GM12878 (cell line): ENCODE measurements around the gene CHPF2. TPM values are rescaled to one million over a fixed set of nuclear protein-coding genes. Genes with fewer than 3 reads are reported as not detected.

ENCODE experiments used
- ATAC-seq: fragments of 200-7000 bp; cut with Tn5 transposase; 3 replicates; pipeline ENCODE4 v1.9.1; 2020; ENCODE audit warnings: mild to moderate bottlenecking, moderate library complexity
- BruUV-seq: library from RNA; stranded (reverse); fragments of 400-500 nt; replicated peaks from 2 replicates; lab custom pipeline; 2021; lab: Mats Ljungman, UMichigan
- CTCF ChIA-PET: fragments of 300-600 bp; sonication (Branson Sonifier 250); formaldehyde crosslinking; extraction: SDS; loops from one replicate; lab custom pipeline; 2021; ENCODE audit warnings: inconsistent platforms; lab: Yijun Ruan, JAX
- POLR2A ChIA-PET: fragments of 350-600 bp; formaldehyde crosslinking; extraction: SDS; loops from one replicate; lab custom pipeline; 2021; ENCODE audit warnings: inconsistent platforms; lab: Charles Lee
- RAD21 ChIA-PET: fragments of 300-600 bp; sonication (Branson Sonifier 250); formaldehyde crosslinking; loops from one replicate; lab custom pipeline; 2023; ENCODE audit warnings: antibody characterized with exemption; ENCODE audit not compliant: unreplicated experiment; lab: Charles Lee
- SMC1A ChIA-PET: fragments of 300-600 bp; sonication (Branson Sonifier 250); formaldehyde crosslinking; loops from one replicate; lab custom pipeline; 2023; ENCODE audit not compliant: unreplicated experiment, uncharacterized antibody; lab: Charles Lee
- DNase-seq: peaks from one replicate; pipeline ENCODE4 v3.0.0-alpha.2; 2011; ENCODE audit warnings: low read depth, low spot score
- FAIRE-seq: peaks from 3 replicates; lab custom pipeline; 2011; peaks lifted over from hg19 to GRCh38; lab: Jason Lieb, UNC
- H2AFZ ChIP-seq: 2 replicates; pipeline ENCODE4 v1.6.0; 2011; ENCODE audit warnings: low read depth, low read length, control low read depth; ENCODE audit not compliant: control insufficient read depth
- H3K27ac ChIP-seq: 2 replicates; pipeline ENCODE4 v1.5.1; 2011; ENCODE audit warnings: control low read depth; ENCODE audit not compliant: control insufficient read depth, insufficient read depth
- H3K27me3 ChIP-seq, 2 experiments: replicated peaks in 1 of 2; 2 replicates each; pipeline versions ENCODE4 v1.6.0 to v1.6.1; 2011; ENCODE audit warnings: low read length in 1 of 2; ENCODE audit not compliant: control insufficient read depth in 2 of 2, insufficient read depth in 2 of 2
- H3K36me3 ChIP-seq, 2 experiments: 2 replicates each; pipeline ENCODE4 v1.5.1; 2011; ENCODE audit warnings: low read length in 1 of 2; ENCODE audit not compliant: control insufficient read depth in 2 of 2, insufficient read depth in 2 of 2
- H3K4me1 ChIP-seq: 2 replicates; pipeline ENCODE4 v1.6.1; 2011; ENCODE audit warnings: mild to moderate bottlenecking, low read length, moderate library complexity, mixed read lengths; ENCODE audit not compliant: control insufficient read depth, insufficient read depth
- H3K4me2 ChIP-seq: 2 replicates; pipeline ENCODE4 v1.6.0; 2011; ENCODE audit warnings: control low read depth; ENCODE audit not compliant: control insufficient read depth, insufficient read depth
- H3K4me3 ChIP-seq: fragments of 200-600 bp; sonication (generic); 2 replicates; pipeline ENCODE4 v1.5.1; 2016
- H3K79me2 ChIP-seq: 2 replicates; pipeline ENCODE4 v1.6.0; 2011; ENCODE audit warnings: low read length; ENCODE audit not compliant: control insufficient read depth, insufficient read depth
- H3K9ac ChIP-seq: 2 replicates; pipeline ENCODE4 v1.8.0; 2011; ENCODE audit warnings: low read length, control low read depth, mixed read lengths; ENCODE audit not compliant: control insufficient read depth, insufficient read depth
- H3K9me3 ChIP-seq: replicated peaks from 3 replicates; pipeline ENCODE4 v1.5.1; 2011; ENCODE audit warnings: mild to moderate bottlenecking, low read length; ENCODE audit not compliant: control insufficient read depth, insufficient read depth
- H4K20me1 ChIP-seq: 2 replicates; pipeline ENCODE4 v1.6.0; 2011; ENCODE audit not compliant: control insufficient read depth, insufficient read depth
- BACH1 ChIP-seq: fragments of 450-650 bp; IDR thresholded peaks from 2 replicates; pipeline ENCODE4 v1.6.1; 2017; ENCODE audit warnings: mild to moderate bottlenecking, borderline replicate concordance
- CEBPB ChIP-seq, 2 experiments: fragments of 150-350 bp in 1 of 2; IDR thresholded peaks; 2 replicates each; pipeline ENCODE4 v1.6.1; 2012 to 2014; ENCODE audit warnings: low read depth in 2 of 2, low read length in 2 of 2, borderline replicate concordance in 1 of 2, inconsistent platforms in 1 of 2
- EZH2 ChIP-seq: IDR thresholded peaks from 2 replicates; pipeline ENCODE4 v1.6.1; 2012; ENCODE audit warnings: low read depth, mild to moderate bottlenecking, control low read depth, inconsistent platforms, low read length, borderline replicate concordance; ENCODE audit not compliant: control insufficient read depth
- HDAC2 ChIP-seq: fragments of 200-600 bp; sonication (generic); IDR thresholded peaks from 2 replicates; pipeline ENCODE4 v1.6.1; 2017
- RELA ChIP-seq: fragments of 450-650 bp; IDR thresholded peaks from 2 replicates; pipeline ENCODE4 v1.8.0; 2014; ENCODE audit warnings: borderline replicate concordance; ENCODE audit not compliant: partially characterized antibody
- RFX5 ChIP-seq: IDR thresholded peaks from 2 replicates; pipeline ENCODE4 v1.6.1; 2011; ENCODE audit warnings: low read depth, low read length, improper control_type of control experiment
- RUNX3 ChIP-seq: IDR thresholded peaks from 2 replicates; pipeline ENCODE4 v1.6.1; 2012; ENCODE audit warnings: low read length, inconsistent platforms
- YY1 ChIP-seq: IDR thresholded peaks from 2 replicates; pipeline ENCODE4 v1.6.1; 2011; ENCODE audit warnings: low read depth, mild to moderate bottlenecking, low read length
- ZNF384 ChIP-seq: IDR thresholded peaks from 2 replicates; pipeline ENCODE4 v1.6.1; 2012; ENCODE audit warnings: low read depth, mild to moderate bottlenecking, low read length, improper control_type of control experiment, borderline replicate concordance
- ZNF687 ChIP-seq: fragments of 450-650 bp; IDR thresholded peaks from 2 replicates; pipeline ENCODE4 v1.6.1; 2017; ENCODE audit warnings: mild to moderate bottlenecking, moderate library complexity
- WGBS: methylation state at CpG from one replicate; pipeline ENCODE4 v1.1.6; 2016; ENCODE audit warnings: low lambda C conversion rate; ENCODE audit not compliant: insufficient replicate concordance, insufficient coverage; ENCODE audit errors: missing lambda C conversion rate; 5-methylcytosine and 5-hydroxymethylcytosine counted together
- in situ Hi-C: fragments of 300-500 bp; cut with MboI; formaldehyde crosslinking; loops from 9 replicates; pipeline ENCODE4 v1.14.3; 2018; ENCODE audit warnings: mixed read lengths
- intact Hi-C: fragments of 100-400 bp; cut with micrococcal nuclease; formaldehyde crosslinking; loops from one replicate; pipeline ENCODE4 v1.14.2; 2022; ENCODE audit not compliant: unreplicated experiment
- polyA plus RNA-seq, 11 experiments: library from polyadenylated mRNA; depleted of rRNA in 4 of 11; unstranded in 6 of 11; stranded (reverse) in 5 of 11; fragments of >200 nt; fragmentation: Nextera tagmentation in 4 of 11; fragmentation: Illumina TruSeq in 1 of 11; extraction: Ambion mirVana in 4 of 11; extraction: Trizol in 1 of 11; gene quantifications; 1 replicate in 1 of 11; 2 replicates in 10 of 11; pipeline versions ENCODE4 v1.2.1 to v1.2.3, GENCODE V29; 2011 to 2016; ENCODE audit warnings: inconsistent platforms in 2 of 11, missing spikeins in 2 of 11, low read depth in 1 of 11
- total RNA-seq, 4 experiments: library from RNA; depleted of rRNA in 3 of 4; stranded (reverse); fragments of >200 nt in 3 of 4; fragmentation: Illumina TruSeq in 1 of 4; extraction: Trizol in 1 of 4; gene quantifications; 2 replicates each; pipeline versions ENCODE4 v1.2.1 to v1.2.3, GENCODE V29; 2013 to 2021
- TF ChIP-seq, protein P1 (sequence below): fragments of 450-650 bp; IDR thresholded peaks from 2 replicates; pipeline ENCODE4 v1.6.1; 2016; ENCODE audit warnings: mild to moderate bottlenecking, moderate library complexity, borderline replicate concordance
- TF ChIP-seq, protein P2 (sequence below): IDR thresholded peaks from 2 replicates; pipeline ENCODE4 v1.6.1; 2011; ENCODE audit warnings: mild to moderate bottlenecking, low read depth, low read length, moderate library complexity; ENCODE audit not compliant: insufficient replicate concordance

The CHPF2 gene
- total and polyA plus RNA-seq, 10 of the 15 experiments (the other 5 are each of a cell fraction or from before 2014, with no cell fraction given): 0.23 to 33.1 (median 11.5) TPM

DNA sequence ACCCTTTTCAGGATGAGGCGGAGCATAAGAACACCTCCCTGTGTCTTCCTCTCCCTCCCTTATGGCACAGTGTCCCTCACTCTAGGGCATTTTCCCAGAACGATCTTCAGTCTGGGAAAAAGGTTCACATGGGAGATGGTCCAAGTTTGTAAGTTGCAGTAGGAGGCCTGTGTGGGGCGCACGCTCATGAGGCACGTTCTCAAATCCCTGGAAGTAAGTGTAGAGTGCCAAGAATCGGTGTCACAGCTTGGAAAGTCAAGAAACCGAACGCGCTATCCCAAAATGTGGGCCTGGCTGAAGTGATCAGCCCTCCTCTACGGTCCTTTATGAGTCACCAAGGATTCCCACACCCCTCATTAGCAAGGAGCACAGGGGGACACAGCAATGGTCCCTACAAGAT, 40.1 kb downstream of the CHPF2 start:
- DNase-seq (no peak), ATAC-seq (no peak), FAIRE-seq (no peak)
- ChIA-PET POLR2A (no interaction called here), SMC1A (no interaction called here), CTCF (no interaction called here), RAD21 (no interaction called here)
- H3K9ac ChIP-seq: no peak overlapping the region
- no peaks in the 10 kb centered on the region for H3K36me3 ChIP-seq
- H4K20me1 ChIP-seq: peaks cover 4% of the 10 kb centered on the region; the same call in 1 of the 2 replicates
- no peaks in the 10 kb centered on the region for H3K4me1 ChIP-seq
- in situ Hi-C loops: no loop called here
- BruUV-seq: no TSS peak
- WGBS: 25% methylated on average over 10 of the region's 10 CpGs
- TF ChIP-seq RFX5: no peak
- TF ChIP-seq, protein P1, sequence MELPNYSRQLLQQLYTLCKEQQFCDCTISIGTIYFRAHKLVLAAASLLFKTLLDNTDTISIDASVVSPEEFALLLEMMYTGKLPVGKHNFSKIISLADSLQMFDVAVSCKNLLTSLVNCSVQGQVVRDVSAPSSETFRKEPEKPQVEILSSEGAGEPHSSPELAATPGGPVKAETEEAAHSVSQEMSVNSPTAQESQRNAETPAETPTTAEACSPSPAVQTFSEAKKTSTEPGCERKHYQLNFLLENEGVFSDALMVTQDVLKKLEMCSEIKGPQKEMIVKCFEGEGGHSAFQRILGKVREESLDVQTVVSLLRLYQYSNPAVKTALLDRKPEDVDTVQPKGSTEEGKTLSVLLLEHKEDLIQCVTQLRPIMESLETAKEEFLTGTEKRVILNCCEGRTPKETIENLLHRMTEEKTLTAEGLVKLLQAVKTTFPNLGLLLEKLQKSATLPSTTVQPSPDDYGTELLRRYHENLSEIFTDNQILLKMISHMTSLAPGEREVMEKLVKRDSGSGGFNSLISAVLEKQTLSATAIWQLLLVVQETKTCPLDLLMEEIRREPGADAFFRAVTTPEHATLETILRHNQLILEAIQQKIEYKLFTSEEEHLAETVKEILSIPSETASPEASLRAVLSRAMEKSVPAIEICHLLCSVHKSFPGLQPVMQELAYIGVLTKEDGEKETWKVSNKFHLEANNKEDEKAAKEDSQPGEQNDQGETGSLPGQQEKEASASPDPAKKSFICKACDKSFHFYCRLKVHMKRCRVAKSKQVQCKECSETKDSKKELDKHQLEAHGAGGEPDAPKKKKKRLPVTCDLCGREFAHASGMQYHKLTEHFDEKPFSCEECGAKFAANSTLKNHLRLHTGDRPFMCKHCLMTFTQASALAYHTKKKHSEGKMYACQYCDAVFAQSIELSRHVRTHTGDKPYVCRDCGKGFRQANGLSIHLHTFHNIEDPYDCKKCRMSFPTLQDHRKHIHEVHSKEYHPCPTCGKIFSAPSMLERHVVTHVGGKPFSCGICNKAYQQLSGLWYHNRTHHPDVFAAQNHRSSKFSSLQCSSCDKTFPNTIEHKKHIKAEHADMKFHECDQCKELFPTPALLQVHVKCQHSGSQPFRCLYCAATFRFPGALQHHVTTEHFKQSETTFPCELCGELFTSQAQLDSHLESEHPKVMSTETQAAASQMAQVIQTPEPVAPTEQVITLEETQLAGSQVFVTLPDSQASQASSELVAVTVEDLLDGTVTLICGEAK: no peak
- TF ChIP-seq, protein P2, sequence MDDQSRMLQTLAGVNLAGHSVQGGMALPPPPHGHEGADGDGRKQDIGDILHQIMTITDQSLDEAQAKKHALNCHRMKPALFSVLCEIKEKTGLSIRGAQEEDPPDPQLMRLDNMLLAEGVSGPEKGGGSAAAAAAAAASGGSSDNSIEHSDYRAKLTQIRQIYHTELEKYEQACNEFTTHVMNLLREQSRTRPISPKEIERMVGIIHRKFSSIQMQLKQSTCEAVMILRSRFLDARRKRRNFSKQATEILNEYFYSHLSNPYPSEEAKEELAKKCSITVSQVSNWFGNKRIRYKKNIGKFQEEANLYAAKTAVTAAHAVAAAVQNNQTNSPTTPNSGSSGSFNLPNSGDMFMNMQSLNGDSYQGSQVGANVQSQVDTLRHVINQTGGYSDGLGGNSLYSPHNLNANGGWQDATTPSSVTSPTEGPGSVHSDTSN: no peak
- no peak for TF ChIP-seq RUNX3
- no peak for TF ChIP-seq YY1
- no peak for TF ChIP-seq EZH2
- no peak for TF ChIP-seq RELA
- TF ChIP-seq HDAC2: no peak
- no peak for TF ChIP-seq BACH1
- TF ChIP-seq CEBPB (IDR thresholded peaks at IDR 0.05; ENCODE audit: borderline replicate concordance in 1 of 2, low read depth in 2 of 2, low read length in 2 of 2): no peak
- no peak for TF ChIP-seq ZNF384
- TF ChIP-seq ZNF687: no peak
- peaks cover 0 to 4% of the 10 kb centered on the region in 2 experiments; a peak in 3 of 4 replicates for H3K27me3 ChIP-seq
- H3K9me3 ChIP-seq: no peaks in the 10 kb centered on the region
- no peak overlapping the region for H3K4me2 ChIP-seq
- H3K27ac ChIP-seq: no peak overlapping the region
- intact Hi-C loops: no loop called here
- H3K4me3 ChIP-seq: no peak overlapping the region
- no peaks in the 10 kb centered on the region for H3K79me2 ChIP-seq
- H2AFZ ChIP-seq: no peak overlapping the region
